ENCODE results near the gene ZNF215.

- TF ChIP-seq TAF1 (IDR thresholded peaks at IDR 0.05; ENCODE audit: low read depth) (no peak), EP300 (conservative IDR thresholded peaks at IDR 0.05; ENCODE audit: poor library complexity, severe bottlenecking) (no peak)
Measured at GRCh38 chr11:6941970-6942369, 15.7 kb downstream of the ZNF215 start.
